ENCODE data around the gene PRODH2.

The PRODH2 gene

DNA sequence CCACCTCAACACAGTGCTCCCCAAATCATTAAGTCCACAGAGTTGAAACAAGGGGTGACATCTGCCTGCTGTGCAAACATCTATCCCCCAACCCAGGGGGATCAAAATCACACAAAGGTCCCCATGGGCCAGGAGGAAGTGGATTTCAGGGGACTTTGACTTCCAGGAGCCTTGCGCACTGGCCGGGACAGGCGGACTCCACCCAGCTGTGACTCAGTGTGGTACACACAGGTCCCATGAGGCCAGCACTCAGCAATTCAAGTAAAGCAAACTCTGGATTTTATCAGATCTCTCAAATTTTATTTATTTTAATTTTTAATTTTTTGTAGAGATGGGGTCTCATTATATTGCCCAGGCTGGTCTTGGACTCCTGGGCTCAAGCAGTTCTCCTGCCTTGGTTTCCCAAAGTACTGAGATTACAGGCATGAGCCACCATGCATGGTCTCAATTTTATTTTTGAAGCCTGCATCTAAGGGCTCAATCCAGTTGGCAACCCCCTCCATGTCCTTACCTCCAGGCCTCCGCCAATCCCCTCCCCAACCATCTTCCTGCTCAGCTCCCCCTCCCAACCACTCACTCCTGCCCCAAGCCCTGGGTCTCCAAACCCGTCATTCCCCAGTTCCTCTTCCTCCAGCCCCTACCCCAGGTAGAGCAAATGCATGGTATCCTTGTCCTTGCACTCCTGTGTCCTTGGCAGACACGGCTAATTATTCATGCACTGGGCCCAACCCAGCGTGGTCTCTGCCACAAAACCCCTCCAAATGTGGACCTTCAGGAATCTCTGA, 19.1 kb downstream of the PRODH2 start:
- no peak for DNase-seq

DNA sequence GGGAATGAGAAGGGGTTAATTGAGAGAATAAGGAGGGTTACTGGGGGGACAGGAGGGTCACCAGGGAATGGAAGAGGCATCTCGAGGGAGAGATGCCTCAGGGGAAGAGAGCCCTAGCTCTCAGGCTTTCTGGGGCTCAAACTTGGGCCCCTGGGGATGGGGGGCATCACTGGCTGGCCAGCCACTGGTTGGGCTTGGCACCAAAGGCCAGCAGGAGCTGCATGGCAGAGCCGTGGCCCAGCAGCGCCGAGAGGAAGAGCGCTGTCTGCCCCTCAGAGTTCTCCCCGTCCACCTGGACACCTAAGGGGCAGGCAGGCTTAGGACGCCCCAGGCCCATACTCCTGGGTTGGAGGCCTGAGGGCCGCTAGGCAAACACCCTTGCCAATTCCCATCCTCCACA, 19.8 kb downstream of the PRODH2 start:
- DNase-seq = no peak

DNA sequence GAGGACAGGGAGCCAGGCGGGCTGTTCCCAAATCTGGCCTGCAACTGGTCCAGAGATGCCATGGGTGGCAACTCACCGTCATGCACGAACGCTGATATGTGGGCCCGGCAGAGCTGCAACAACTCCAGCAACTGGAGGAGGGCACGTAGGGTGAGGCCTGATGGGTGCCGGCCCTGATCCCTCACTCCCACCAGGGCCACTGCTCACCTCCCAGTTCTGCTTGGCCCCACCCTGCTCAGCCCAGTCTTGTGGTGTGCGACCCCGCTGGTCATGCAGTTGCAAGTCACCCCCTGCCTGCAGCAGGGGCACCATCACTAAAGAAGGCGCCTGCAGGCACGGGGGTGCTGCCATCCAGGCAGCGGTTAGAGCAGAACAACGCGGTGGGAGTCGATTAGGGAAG, 20.3 kb downstream of the PRODH2 start:
- DNase-seq = no peak

DNA sequence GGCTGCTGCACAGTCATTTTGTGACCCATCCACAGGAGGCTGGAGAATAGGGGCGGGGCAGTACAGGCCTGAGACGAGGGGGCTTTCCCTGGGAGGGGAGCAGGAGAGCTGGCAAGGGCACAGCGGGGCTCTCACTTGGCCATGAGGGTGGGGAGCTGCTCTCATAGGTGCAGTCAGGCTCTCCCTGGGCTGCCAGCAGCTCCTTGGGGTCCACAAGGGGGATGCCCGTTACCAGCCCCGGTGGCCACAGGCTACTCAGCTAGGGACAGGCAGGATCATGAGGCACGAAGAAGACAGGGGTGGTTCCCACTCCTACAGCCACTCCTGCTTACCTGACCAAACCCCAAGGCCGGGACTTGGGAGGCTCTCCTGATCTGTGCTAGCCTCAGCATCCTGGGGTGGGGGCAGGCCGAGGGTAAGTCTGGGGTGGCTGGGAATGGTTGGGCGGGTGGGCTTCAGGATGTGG, 20.8 kb downstream of the PRODH2 start:
- DNase-seq = no peak

DNA sequence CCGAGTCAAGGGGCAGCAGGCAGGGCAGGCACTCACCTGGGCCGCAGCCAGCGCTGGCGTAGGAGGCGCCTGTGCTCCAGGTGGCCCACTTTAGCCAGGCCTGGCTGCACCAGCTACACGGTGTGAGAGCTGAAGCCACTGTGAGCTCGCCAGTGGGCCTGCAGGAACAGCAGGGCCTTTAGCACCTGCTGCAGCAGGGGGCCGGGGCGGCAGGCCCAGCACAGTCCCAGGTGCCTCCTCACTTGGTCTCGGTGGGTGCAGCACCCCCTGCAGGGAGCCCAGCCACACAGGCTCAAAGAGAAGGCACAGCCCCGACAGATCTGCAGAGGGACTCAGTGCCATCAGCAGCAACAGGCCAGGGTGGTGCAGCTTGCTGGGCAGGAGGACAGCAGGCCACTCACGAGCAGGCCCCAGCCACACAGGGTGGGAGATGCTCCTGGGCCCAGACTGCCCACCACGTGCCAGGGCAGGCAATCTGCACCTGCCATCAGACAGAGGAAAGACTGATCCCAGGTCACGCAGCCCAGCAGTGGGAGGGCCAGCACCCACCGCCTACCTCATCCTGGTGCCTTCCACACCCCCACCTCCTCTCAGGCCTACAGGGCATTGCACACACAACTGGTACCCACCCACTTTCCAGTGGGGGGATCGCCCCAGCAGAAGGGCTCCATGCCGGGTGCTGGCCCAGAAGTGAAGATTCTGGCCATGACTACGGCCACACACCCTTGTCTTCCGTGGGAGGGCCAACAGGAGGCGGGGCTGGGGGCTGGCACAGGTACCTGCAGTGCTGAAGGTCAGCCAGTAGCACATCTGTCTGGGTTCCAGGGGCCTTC, 21.4 kb downstream of the PRODH2 start:
- no peak for DNase-seq

DNA sequence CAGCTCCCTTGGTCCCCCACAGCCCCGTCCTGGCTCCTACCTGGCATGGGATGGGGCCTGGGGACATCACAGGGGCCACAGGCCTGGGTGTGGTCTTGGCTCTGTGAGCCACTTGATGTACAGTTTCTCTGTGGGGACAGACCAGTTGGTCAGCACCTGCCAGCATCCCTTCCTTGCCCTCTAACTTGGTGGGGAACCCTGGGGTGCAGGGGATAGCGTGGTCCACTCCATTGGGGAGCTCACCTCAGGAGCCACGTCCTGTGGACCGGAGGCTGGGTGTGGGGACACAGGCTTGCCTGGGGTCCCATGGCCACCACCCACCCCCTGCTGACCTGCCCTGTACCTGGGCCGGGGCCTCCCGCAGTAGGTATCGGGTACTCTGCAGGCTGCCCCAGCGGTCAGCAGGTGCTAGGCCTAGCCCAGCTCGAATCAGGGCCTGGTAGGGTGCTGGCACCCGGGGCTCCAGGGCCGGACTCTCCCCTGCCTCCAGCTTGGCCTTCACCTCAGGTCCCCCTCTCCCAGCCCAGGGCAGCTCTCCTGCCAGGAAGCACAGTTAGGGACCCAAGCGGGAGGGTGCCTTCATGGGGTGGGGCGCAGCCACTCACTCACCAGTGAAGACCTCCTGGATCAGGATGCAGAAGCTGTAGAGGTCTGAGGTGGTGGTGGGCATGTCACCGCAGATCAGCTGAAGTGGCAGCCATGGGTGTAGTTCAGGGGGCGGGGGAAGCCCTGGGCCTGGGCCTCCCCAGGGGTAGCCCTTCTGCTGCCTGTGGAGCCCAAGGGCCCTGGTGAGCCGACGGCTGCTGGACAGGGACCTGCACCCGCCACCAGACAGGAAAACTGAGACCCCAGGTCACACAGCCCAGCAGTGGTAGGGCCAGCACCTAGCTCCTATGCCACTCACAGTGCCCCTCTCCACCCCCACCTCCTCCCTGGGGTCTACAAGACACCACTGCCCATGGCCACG, 22.4 kb downstream of the PRODH2 start:
- no peak for DNase-seq

DNA sequence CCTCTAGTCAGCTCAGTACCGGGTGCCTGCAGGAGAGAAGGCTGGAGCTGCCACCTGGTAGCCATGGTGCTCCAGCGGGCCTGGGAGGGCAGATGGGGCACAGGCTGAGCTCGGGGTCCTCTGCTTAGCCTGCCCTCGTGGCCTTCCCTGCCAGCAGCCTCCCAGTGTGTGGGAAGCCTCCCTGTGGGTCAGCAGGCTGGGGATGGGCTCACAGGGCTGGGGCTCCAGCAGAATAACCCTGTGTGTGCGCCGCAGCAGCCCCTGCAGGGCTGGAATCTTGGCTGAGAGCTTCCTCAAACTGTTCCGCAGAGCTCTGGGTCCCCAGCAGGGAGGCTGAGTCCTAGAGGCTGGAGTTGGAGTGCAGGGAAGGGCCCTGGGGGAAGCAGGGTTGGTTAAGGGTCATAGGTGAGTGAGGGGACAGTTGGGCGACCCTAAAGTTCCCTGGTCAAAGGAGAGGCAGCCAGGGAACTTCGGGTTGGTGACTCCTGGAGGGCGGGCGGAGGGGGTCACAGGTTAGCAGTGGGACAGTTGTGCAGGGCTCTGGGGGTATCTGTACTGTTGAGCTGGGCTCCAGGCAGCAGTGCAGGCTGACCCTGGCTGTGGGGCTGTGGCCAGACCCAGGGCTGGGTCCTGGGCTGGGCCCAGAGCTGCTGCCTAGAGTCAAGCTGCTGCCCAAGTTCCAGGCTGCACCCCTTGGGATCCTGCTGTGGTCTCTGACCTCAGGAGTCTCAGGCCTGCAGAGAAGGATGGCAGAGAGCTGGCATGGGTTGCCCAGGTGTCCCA, 23.3 kb downstream of the PRODH2 start:
- no peak for DNase-seq

DNA sequence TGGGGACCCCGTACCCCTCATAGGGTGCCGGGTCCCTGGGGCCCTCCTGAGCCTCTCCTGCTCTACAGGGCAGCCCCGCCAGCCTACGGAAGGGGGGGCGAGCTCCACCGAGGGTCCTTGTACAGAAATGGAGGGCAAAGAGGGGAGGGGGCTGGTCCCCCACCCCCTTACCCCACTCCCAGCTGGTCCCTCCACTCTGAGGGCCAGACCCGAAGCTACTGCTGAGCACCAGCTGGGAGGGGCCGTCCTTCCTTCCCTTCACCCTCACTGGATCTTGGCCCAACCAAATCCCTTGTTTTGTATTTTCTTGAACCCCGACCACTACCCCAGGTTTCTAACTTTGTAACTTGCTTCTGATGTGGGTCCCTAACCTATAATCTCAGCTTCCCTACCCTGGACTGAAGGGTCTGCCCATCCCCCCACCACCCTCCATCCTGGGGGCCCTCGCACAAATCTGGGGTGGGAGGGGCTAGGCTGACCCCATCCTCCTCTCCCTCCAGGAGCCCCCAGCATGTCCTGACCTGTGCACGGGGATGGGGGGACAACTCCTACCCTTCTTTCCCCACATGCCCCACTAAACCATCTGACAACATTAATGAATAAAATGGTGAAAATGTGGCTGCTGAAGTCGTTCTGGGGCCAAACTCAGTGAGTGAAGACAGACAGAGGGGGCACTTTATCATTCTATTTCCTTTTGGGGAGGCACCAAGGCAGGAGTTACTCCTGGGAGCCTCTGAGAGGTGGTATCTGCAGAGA, 24.3 kb downstream of the PRODH2 start:
- DNase-seq = no peak

DNA sequence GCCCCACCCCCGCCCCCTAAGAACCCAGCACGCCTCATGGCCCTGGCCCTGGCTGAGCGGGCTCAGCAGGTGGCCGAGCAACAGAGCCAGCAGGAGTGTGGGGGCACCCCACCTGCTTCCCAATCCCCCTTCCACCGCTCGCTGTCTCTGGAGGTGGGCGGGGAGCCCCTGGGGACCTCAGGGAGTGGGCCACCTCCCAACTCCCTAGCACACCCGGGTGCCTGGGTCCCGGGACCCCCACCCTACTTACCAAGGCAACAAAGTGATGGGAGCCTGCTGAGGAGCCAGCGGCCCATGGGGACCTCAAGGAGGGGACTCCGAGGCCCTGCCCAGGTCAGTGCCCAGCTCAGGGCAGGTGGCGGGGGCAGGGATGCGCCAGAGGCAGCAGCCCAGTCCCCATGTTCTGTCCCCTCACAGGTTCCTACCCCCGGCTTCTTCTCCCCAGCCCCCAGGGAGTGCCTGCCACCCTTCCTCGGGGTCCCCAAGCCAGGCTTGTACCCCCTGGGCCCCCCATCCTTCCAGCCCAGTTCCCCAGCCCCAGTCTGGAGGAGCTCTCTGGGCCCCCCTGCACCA, 25.3 kb downstream of the PRODH2 start:
- DNase-seq = no peak

DNA sequence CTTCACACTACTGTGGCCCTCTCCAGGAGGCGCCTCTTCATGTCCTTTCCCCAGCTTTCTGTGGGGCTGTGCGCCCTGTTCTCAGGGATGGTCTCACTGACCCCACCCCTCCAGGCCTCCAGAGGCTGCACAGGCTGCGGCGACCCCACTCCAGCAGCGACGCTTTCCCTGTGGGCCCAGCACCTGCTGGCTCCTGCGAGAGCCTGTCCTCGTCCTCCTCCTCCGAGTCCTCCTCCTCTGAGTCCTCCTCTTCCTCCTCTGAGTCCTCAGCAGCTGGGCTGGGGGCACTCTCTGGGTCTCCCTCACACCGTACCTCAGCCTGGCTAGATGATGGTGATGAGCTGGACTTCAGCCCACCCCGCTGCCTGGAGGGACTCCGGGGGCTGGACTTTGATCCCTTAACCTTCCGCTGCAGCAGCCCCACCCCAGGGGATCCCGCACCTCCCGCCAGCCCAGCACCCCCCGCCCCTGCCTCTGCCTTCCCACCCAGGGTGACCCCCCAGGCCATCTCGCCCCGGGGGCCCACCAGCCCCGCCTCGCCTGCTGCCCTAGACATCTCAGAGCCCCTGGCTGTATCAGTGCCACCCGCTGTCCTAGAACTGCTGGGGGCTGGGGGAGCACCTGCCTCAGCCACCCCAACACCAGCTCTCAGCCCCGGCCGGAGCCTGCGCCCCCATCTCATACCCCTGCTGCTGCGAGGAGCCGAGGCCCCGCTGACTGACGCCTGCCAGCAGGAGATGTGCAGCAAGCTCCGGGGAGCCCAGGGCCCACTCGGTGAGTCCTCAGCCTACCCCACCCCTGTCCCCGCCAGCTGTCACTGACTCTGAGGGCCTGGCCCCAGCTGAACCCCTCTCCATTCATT, 26.1 kb downstream of the PRODH2 start:
- no peak for DNase-seq

DNA sequence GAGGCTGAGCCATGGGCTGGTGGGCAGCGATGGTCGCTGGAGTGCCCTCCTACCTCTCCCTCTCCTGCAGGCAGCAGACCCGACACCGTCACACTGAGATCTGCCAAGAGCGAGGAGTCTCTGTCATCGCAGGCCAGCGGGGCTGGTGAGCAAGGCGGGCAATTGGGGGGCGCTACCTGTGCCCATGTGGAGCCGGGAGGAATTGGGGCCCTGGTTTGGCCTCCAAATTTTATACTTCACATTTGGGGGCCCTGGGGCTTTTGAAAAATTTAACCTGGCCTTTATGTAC, 27.4 kb downstream of the PRODH2 start:
- no peak for DNase-seq

DNA sequence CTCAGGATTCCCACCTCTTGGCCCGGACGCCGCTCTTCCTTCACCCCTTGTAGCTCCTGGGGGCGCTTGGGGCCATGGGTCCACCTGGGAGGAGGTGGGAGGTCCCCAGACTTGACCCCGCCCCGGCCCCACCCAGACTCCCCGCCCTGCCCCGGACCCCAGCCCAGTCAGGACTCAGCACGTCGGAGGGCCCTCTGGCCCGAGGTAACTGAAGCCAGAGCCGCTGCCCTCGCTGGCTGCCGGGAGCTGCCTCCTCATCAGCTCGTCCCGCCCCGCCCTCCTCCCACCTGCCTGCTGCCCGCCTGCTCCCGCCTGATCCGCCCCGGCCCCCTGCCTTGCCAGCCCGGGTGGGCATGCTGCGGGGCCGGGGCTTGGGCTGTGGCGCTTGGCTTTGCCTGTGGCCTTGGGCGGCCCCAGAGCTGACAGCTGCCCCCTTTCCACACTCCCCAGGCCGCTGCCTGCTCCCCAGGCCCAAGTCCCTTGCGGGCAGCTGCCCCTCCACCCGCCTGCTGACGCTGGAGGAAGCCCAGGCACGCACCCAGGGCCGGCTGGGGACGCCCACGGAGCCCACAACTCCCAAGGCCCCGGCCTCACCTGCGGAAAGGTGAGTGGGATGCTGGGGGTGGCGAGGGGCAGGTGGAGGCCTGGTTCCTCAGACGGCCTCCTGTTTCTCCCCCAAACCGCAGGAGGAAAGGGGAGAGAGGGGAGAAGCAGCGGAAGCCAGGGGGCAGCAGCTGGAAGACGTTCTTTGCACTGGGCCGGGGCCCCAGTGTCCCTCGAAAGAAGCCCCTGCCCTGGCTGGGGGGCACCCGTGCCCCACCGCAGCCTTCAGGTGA, 27.9 kb downstream of the PRODH2 start:
- DNase-seq = no peak

DNA sequence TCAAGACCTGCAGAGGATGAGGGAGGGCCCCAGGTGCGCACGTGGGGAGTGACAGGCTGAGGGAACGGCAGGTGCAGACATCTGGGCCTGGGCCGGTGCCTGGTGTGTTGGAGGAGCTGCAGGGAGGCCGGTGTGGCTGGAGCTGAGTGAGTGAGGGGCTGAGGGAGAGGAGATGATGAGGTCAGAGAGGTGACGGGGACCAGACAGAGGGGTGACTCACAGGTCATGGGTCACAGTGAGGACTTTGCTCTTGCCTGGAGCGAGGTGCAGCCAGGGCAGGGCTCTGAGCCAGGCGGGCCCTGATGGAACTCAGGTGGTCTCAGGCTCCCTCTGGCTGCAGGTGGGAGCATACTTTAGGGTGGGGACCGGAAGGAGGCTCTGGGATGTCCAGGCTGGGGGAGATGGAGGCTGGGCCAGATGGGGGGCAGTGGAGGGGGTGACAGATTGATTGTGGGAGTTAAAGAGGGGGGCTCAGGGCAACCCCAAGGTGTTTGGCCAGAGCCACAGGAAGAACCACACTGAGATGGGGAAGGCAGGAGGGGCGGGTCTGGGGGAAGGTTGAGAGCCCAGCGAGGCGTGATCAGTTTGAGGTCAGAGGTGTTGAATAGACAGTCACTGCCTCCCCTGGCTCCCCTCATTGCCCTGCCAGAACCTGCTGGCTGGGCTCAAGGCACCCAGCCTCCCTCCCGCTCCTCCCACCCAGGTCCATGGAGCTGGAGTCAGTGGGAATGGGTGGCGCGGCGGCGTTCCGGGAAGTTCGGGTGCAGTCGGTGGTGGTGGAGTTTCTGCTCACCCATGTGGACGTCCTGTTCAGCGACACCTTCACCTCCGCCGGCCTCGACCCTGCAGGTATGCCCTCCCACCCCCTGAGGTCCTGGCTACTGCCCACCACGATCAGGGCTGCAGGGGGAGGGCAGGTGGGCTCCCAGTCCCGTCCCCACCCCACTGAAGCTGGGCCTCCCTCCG, 28.9 kb downstream of the PRODH2 start:
- no peak for DNase-seq

DNA sequence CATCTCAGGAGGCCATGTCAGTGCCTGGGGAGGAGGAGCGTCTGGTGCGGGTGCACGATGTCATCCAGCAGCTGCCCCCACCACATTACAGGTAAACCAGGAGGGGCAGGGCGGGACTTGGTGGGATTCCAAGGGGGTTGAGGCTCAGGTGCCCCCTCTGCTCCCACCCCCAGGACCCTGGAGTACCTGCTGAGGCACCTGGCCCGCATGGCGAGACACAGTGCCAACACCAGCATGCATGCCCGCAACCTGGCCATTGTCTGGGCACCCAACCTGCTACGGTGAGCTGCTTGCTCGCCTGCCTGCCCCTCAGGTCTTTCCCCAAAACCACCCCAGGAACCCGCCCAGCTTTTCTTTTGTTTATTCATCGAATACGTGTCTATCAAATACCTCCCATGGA, 30.1 kb downstream of the PRODH2 start:
- no peak for DNase-seq

DNA sequence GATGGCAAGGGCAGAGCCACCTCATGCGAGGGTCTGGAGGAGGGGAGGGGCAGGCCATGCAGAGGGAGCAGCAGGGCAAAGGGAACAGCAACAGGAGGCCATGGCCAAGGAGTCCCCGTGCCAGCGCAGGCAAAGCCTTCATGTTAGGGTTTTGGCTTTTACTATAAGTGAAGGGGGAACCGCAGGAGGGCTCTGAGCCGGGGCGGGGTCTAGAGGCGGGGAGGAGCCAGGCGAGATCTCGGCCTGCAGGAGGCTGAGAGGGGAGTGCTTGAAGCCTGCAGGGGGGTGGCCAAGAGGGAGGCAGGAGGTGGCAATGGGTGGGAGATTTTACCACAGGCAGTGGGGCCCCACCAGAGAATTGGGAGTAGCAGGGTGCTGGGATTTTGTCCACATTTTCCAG, 31.0 kb downstream of the PRODH2 start:
- no peak for DNase-seq

DNA sequence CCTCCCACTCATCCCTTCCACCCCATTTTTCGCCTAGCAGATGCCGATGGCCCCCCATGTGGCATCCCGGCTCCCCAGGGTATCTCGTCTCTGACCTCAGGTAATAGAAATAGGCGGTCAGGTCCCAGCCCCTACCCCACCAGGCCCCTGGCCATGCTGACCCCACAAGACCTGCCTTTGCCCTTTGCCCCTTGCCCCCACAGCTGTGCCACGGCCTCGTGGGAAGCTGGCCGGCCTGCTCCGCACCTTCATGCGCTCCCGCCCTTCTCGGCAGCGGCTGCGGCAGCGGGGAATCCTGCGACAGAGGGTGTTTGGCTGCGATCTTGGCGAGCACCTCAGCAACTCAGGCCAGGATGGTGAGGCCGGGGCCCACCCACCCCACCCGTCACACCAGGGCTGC, 31.9 kb downstream of the PRODH2 start:
- DNase-seq = no peak

DNA sequence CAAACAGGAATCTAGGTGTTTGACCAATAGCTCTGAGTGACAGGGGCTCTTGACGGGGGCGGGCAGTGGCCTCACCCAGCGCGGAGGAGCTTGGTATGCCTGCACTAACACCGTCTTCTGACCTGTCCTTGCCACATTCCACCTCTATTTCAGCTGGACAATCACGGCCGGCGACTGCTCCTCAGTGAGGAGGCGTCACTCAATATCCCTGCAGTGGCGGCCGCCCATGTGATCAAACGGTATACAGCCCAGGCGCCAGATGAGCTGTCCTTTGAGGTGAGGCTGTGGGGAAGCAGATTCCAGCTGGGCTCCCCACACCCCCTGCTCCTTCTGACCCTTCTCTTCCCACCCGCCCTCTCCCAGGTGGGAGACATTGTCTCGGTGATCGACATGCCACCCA, 32.6 kb downstream of the PRODH2 start:
- DNase-seq = no peak

DNA sequence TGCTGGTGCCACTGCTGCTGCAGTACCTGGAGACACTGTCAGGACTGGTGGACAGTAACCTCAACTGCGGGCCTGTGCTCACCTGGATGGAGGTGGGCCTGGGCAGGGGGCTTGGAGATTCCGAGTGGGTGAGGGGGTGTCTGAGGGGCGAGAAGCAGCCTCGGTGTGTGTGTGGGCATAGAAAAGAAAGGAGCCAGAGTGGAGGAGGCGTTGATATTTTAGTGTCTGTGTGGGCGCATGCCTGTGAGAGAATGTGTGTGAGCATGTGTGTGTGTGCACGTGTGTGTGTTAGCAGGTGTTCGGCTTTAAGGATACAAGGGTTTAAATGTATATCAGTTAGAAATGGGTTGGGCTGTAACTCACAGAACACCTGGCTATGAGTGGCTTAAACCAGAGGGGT, 33.6 kb downstream of the PRODH2 start:
- no peak for DNase-seq
